DLD1 (cell line): ENCODE results near the gene PPP4R4.
"Not testable (repeated sequence)": the region's sequence is repeated elsewhere in the genome, so short reads cannot be mapped to it uniquely, and the experiment has no call there.

ENCODE experiments used
- in situ Hi-C: cut with HindIII; loops from 2 replicates; pipeline ENCODE4 v1.10.0; 2017; ENCODE audit warnings: low sequenced_read_pairs

The PPP4R4 gene

DNA sequence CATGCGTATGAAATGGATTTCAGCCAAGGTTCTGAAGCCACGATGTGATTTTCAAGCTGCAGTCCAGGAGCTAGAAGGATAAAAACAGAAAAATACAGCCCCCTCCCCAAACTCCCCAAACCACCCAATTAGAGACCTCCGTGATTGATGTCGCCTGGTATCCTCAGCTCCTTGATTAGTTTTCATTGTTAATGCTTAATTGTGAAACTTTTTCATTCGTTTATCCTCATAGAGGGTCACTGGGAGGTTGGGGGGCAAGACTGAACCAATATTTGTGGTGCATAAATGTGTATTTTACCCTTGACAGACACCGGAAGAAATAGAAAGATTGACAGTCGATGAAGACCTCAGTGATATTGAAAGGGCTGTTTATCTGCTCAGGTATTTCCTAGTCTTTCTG is 1.6 kb downstream of the PPP4R4 start:
- in situ Hi-C loops, result no loop called here

DNA sequence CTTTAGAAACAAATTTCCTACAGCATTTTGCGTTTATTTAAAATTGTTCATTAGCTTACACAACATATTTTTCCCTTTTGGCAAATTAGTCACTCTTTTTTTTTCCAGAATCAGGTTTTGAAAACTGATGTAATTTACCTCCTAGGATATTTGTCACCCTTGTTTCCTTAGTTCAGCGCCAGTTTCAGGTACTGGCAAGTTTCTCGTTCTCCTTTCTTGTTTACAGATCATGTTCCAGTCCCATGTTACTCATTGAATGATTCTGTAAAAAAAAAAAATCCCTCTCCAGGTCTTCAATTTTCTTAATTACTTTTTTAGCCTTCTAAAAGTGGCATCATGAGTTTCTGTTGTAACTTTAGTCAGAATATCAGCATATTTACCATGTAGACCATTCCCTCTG is 2.7 kb downstream of the PPP4R4 start:
- in situ Hi-C loops, result no loop called here

- in situ Hi-C loops, result no loop called here
Measured at GRCh38 chr14:94177806-94178205, 3.7 kb downstream of the PPP4R4 start.

GRCh38 chr14:94179244-94179643 is 5.1 kb downstream of the PPP4R4 start:
- in situ Hi-C loops, result no loop called here

- in situ Hi-C loops, result no loop called here
Measured at GRCh38 chr14:94180655-94181271, 6.6 kb downstream of the PPP4R4 start.

GRCh38 chr14:94181835-94182234 is 7.7 kb downstream of the PPP4R4 start:
- in situ Hi-C loops, result no loop called here

- in situ Hi-C loops, result no loop called here
Measured at GRCh38 chr14:94192536-94192935, 18.4 kb downstream of the PPP4R4 start.

- in situ Hi-C loops, result no loop called here
Measured at GRCh38 chr14:94193776-94194175, 19.7 kb downstream of the PPP4R4 start.

DNA sequence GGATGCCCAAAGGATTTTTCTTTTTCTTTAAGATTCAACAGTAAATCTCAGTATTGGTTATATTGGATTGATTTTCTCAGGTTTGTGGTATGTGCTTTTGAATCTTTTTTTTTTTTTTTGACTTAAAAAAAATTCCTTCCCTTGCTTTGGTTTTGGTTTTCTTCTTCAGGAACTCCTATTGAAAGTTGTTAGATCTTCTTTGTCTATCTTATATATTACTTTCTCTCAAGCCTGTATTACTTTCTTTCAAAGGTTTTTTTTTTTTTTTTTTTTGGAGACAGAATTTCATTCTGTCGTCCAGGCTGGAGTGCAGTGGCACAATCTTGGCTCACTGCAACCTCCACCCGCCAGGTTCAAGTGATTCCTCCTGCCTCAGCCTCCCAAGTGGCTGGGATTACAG is 21.9 kb downstream of the PPP4R4 start:
- in situ Hi-C loops, result no loop called here

DNA sequence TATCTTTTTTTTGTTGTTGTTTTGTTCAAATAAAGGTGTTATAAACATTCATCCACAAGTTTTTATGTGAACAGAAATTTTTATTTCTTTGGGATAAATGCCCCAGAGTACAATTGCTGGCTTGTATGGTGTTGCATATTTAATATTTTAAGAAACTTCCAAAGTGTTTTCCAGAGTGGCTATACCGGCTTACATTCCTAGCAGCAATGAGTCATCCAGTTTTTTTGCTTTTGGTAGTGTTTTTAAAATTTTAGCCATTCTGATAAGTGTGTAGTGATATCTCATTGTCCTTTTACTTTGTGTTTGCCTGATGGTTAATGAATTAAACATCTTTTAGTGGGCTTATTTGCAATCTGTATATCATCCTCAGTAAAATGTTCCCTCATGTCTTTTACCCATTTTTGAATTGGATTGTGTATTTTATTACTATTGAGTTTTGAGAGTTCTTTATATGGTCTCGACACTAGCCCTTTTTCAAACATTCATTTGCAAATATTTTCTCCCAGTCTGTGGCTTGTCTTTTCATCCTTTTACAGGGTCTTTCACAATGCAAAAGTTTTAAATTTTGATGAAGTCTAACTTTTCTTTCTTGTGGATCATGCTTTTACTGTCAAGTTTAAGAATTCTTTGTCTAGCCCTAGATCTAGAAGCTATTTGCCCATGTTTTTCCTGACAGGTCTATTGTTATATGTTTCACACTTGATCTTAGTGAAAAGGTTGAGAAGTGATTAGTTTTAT is 29.5 kb downstream of the PPP4R4 start:
- in situ Hi-C loops, result no loop called here

GRCh38 chr14:94213021-94213420 is 38.9 kb downstream of the PPP4R4 start:
- in situ Hi-C loops, result no loop called here

DNA sequence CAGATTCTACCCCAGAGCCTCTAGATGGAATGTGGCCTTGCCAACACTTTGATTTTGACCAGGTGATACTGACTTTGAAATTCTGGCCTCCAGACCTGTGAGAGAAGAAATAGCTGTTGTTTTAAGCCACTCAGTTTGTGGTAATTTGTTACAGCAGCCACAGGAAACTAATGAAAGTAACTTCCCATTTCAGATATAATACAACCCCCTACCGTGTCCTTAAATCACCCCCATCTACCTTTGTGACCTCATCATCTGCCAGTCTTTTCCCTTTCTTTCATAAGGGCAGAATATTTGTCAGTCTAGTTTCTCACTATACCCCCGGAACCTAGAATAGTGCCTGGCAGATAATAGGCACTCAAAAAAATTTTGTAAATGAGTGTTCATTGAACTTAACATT is 39.6 kb downstream of the PPP4R4 start:
- in situ Hi-C loops, result no loop called here

DNA sequence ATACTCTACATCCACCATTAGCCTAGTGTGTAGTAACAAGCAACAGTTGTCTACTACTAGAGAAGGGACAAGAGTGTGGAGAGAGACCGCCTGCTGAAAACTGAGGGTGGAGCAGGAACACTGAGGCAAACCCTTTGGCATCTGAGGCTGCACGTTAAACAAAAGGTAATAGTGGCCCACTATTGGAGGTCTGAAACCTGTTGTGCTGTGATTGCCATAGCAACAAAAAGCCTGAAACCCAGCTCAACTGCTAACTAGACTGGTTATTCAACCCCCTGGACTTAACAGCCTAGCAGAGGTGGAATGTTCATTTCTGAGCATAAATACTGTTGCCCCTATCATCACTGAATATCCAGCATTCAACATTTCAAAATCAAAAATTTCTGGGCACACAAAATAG is 43.0 kb downstream of the PPP4R4 start:
- in situ Hi-C loops, result no loop called here

- in situ Hi-C loops, result not testable (repeated sequence)
Measured at GRCh38 chr14:94218198-94218886, 44.2 kb downstream of the PPP4R4 start.

DNA sequence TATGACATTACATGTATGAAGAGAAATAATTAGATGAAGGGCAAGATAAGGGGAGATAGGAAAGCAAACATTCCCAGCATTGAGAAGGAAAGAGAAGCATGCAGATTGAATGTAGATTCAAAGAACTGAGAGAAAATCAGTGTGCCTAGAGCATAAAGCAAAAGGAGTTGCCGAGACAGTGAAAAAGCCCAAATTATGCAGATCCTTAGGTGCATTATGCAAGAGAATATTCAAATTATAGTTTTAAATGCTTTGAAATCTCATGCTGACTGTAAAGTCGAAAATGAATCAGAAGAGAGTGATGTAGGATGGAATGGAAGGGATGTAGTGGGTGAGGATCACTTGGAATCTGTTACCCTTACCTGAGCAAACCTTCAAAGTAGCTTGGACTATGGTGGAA is 49.9 kb downstream of the PPP4R4 start:
- in situ Hi-C loops, result no loop called here

DNA sequence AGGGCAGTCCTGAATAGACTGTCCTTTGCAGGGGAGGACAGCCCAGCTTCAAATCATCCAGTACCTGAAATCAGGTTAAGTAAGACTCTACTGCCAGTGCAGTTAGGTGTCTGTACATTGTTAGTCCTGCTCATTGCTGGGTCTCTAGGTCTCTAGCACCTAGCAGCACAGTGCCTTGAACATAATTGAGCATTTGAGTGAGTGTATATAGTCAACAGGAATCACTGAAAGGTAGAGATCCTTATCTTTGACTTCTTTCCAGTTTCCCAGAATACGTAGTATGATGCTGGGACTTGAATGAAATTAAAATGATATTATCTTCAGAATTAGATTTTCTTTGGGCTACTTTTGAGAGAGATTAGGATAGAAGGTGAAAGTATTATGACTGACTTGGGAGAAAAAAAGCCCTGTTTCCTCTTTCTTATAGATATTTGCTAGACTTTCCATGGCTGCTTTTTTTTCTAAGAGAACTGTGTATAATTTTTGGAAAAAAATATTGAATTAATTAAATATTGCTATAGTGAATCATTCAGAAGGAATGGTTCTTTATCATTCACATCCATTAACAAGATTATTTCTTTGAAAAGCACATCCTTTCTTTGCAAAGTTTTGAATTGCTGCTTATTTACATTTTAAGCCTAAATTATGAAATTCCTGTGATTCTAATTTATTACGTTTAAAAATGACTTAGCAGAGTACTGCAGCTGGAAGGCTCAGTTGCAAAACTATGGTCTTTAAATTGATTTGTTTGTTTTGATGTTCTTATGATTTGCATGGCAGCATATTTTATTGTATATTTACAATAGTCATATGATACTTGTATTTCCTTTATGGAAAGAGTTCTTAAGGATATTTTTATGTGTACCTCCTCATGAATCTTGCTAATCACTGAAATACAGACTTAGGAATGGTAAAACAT is 51.6 kb downstream of the PPP4R4 start:
- in situ Hi-C loops, result no loop called here

DNA sequence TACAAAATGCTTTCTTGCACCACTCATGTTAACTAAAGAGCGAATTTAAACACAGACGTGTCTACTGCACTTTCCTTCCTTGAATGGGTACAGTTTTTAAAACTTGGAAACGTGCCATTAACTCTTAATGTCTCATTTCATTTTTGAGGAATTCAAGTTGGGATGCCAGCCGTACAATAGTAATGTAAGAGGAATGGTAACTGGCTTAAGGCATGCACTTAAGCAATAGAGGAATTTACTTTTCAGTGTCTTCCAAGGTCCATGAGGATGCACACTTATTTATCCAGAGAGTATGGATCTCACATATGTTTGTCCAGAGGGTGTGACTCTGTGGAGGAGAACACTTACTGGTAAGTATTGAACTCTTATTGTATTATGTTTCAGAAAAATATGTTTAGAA is 52.9 kb downstream of the PPP4R4 start:
- in situ Hi-C loops, result no loop called here

- in situ Hi-C loops, result no loop called here
Measured at GRCh38 chr14:94237046-94237445, 62.9 kb downstream of the PPP4R4 start.

- in situ Hi-C loops, result no loop called here
Measured at GRCh38 chr14:94237983-94238382, 63.9 kb downstream of the PPP4R4 start.

GRCh38 chr14:94239406-94239805 is 65.3 kb downstream of the PPP4R4 start:
- in situ Hi-C loops, result no loop called here

GRCh38 chr14:94244182-94244581 is 70.1 kb downstream of the PPP4R4 start:
- in situ Hi-C loops, result no loop called here
